ENCODE data around the gene TDRD9. TPM values are rescaled to one million over a fixed set of nuclear protein-coding genes. Genes with fewer than 3 reads are reported as not detected.
A peak's percentile ranks its signal among the peaks of the same experiment; 100 is the strongest.

TDRD9 gene
- total RNA-seq (1 to 10 TPM in 3 of 5 donors, not detected in 2; 1.3 to 8.8 (median 2.6) TPM), polyA plus RNA-seq (1 to 10 TPM in 2 of 3 donors, under 1 TPM in 1; 0.85 to 3.7 (median 2.2) TPM)
- long read RNA-seq, donor 1, result 0 reads
- long read RNA-seq, donor 2, partial matches to known transcripts, result 0 of 1 reads
- long read RNA-seq, donor 2, other reads (novel, unspliced or antisense), result 0 of 1 reads
- long read RNA-seq, donor 3, result 0 reads
- long read RNA-seq, donor 4, result 0 reads
- long read RNA-seq, donor 5, result 0 reads
- long read RNA-seq, donor 6, result 0 reads
- long read RNA-seq, donor 7, result 0 reads
- long read RNA-seq, donor 8, result 0 reads
- long read RNA-seq, donor 9, result 0 reads
- long read RNA-seq, donor 10, result 0 reads

GRCh38 chr14:103928011-103928890 lies at the start of gene TDRD9:
TDRD9 (plus strand) TSS chr14:103928456; CDS start chr14:103928510, 54 bp downstream.
- intact Hi-C loops (cut with DNase I; ENCODE audit: low total_unique reads), result no loop called here
- H3K4me1 ChIP-seq, result no peaks in the 10 kb centered on the region
- no peaks in the 10 kb centered on the region for H3K36me3 ChIP-seq
- H3K9me3 ChIP-seq, result no peaks in the 10 kb centered on the region
- peak within 1 kb of the TSS in 2 of 4 donors; percentile 17 to 28 for H3K4me3 ChIP-seq
- peaks cover 0 to 31% (median 8%) of the 10 kb centered on the region in 3 donors for H3K27me3 ChIP-seq
- 49 to 86% (median 68%) methylated on average over 30 to 97 of the region's 97 CpGs for WGBS, 5 donors
- TF ChIP-seq POLR2A (IDR thresholded peaks at IDR 0.05), result no peak
- TF ChIP-seq EP300 (IDR thresholded peaks at IDR 0.05), result no peak
- no peak for TF ChIP-seq CTCF (IDR thresholded peaks at IDR 0.05)
- TF ChIP-seq POLR2AphosphoS5 (IDR thresholded peaks at IDR 0.05), result no peak
- no peak within 1 kb of the TSS for H3K27ac ChIP-seq
- peak; percentile 23 to 32 for DNase-seq

GRCh38 chr14:103879118-103879569 lies 49.1 kb upstream of the TDRD9 start:
- WGBS, 5 donors, result 39 to 69% (median 53%) methylated on average over 16 of the region's 16 CpGs
- intact Hi-C loops (cut with DNase I; ENCODE audit: low total_unique reads), result no loop called here
- peaks cover 40 to 57% (median 47%) of the 10 kb centered on the region in 4 donors for H3K4me1 ChIP-seq
- H3K27me3 ChIP-seq, result no peaks in the 10 kb centered on the region
- peak overlapping the region; percentile 85 to 97 (median 91) for H3K27ac ChIP-seq
- H3K36me3 ChIP-seq, result no peaks in the 10 kb centered on the region
- DNase-seq, result no peak
- TF ChIP-seq CTCF (IDR thresholded peaks at IDR 0.05), result no peak
- TF ChIP-seq EP300 (IDR thresholded peaks at IDR 0.05), result no peak
- no peak for TF ChIP-seq POLR2A (IDR thresholded peaks at IDR 0.05)
- no peak for TF ChIP-seq POLR2AphosphoS5 (IDR thresholded peaks at IDR 0.05)
- H3K4me3 ChIP-seq, result peak overlapping the region; percentile 27 to 46 (median 32)
- no peaks in the 10 kb centered on the region for H3K9me3 ChIP-seq

GRCh38 chr14:103879570-103880347 lies 48.5 kb upstream of the TDRD9 start:
- TF ChIP-seq POLR2AphosphoS5 (IDR thresholded peaks at IDR 0.05), result peak; percentile 16 to 53 (median 52)
- TF ChIP-seq CTCF (IDR thresholded peaks at IDR 0.05), result no peak
- no peak for TF ChIP-seq EP300 (IDR thresholded peaks at IDR 0.05)
- TF ChIP-seq POLR2A (IDR thresholded peaks at IDR 0.05), result no peak
- peak overlapping the region; percentile 27 to 46 (median 32) for H3K4me3 ChIP-seq
- intact Hi-C loops (cut with DNase I; ENCODE audit: low total_unique reads), result no loop called here
- peaks cover 40 to 57% (median 47%) of the 10 kb centered on the region in 4 donors for H3K4me1 ChIP-seq
- no peaks in the 10 kb centered on the region for H3K9me3 ChIP-seq
- WGBS, 5 donors, result 10 to 24% (median 14%) methylated on average over 17 to 34 of the region's 34 CpGs
- peak overlapping the region; percentile 85 to 97 (median 91) for H3K27ac ChIP-seq
- DNase-seq, result peak; percentile 91 to 94
- no peaks in the 10 kb centered on the region for H3K36me3 ChIP-seq
- no peaks in the 10 kb centered on the region for H3K27me3 ChIP-seq

All from stomach (tissue), 19 donors.